ENCODE measurements around the gene HLA-G.

The HLA-G gene

GRCh38 chr6:29847871-29848630 is 20.4 kb downstream of the HLA-G start:
- DNase-seq (ENCODE audit: low read depth), result peak; percentile 66
- no peak overlapping the region for H3K4me3 ChIP-seq (ENCODE audit: low read depth, low read length)
- TF ChIP-seq MYC (IDR thresholded peaks at IDR 0.05; ENCODE audit: low read depth, low read length), result no peak
- peak; percentile 80 for TF ChIP-seq CTCF (IDR thresholded peaks at IDR 0.05; ENCODE audit: low read depth, low read length)

GRCh38 chr6:29850011-29850553 is 22.5 kb downstream of the HLA-G start:
- no peak overlapping the region for H3K4me3 ChIP-seq (ENCODE audit: low read depth, low read length)
- DNase-seq (ENCODE audit: low read depth), result no peak
- TF ChIP-seq CTCF (IDR thresholded peaks at IDR 0.05; ENCODE audit: low read depth, low read length) (no peak), MAX (IDR thresholded peaks at IDR 0.05; ENCODE audit: low read depth, low read length) (no peak), POLR2A (IDR thresholded peaks at IDR 0.05; ENCODE audit: extremely low read depth, insufficient read length) (no peak), MYC (IDR thresholded peaks at IDR 0.05; ENCODE audit: low read depth, low read length) (no peak)

- TF ChIP-seq MYC (IDR thresholded peaks at IDR 0.05; ENCODE audit: low read depth, low read length), result no peak
- TF ChIP-seq POLR2A (IDR thresholded peaks at IDR 0.05; ENCODE audit: extremely low read depth, insufficient read length), result no peak
- no peak for TF ChIP-seq MAX (IDR thresholded peaks at IDR 0.05; ENCODE audit: low read depth, low read length)
- H3K4me3 ChIP-seq (ENCODE audit: low read depth, low read length), result no peak overlapping the region
- no peak for DNase-seq (ENCODE audit: low read depth)
Observed at GRCh38 chr6:29851190-29851589, 23.6 kb downstream of the HLA-G start.

- no peak overlapping the region for H3K4me3 ChIP-seq (ENCODE audit: low read depth, low read length)
- TF ChIP-seq CTCF (IDR thresholded peaks at IDR 0.05; ENCODE audit: low read depth, low read length) (no peak), MAX (IDR thresholded peaks at IDR 0.05; ENCODE audit: low read depth, low read length) (no peak), MYC (IDR thresholded peaks at IDR 0.05; ENCODE audit: low read depth, low read length) (no peak), POLR2A (IDR thresholded peaks at IDR 0.05; ENCODE audit: extremely low read depth, insufficient read length) (no peak)
- DNase-seq (ENCODE audit: low read depth), result no peak
Observed at GRCh38 chr6:29853245-29853644, 25.6 kb downstream of the HLA-G start.

- no peak overlapping the region for H3K4me3 ChIP-seq (ENCODE audit: low read depth, low read length)
- no peak for TF ChIP-seq POLR2A (IDR thresholded peaks at IDR 0.05; ENCODE audit: extremely low read depth, insufficient read length)
- TF ChIP-seq MAX (IDR thresholded peaks at IDR 0.05; ENCODE audit: low read depth, low read length), result no peak
- no peak for TF ChIP-seq CTCF (IDR thresholded peaks at IDR 0.05; ENCODE audit: low read depth, low read length)
- TF ChIP-seq MYC (IDR thresholded peaks at IDR 0.05; ENCODE audit: low read depth, low read length), result no peak
- DNase-seq (ENCODE audit: low read depth), result no peak
Observed at GRCh38 chr6:29858006-29858405, 30.4 kb downstream of the HLA-G start.

- no peak for TF ChIP-seq MAX (IDR thresholded peaks at IDR 0.05; ENCODE audit: low read depth, low read length)
- no peak for TF ChIP-seq POLR2A (IDR thresholded peaks at IDR 0.05; ENCODE audit: extremely low read depth, insufficient read length)
- TF ChIP-seq CTCF (IDR thresholded peaks at IDR 0.05; ENCODE audit: low read depth, low read length), result no peak
- no peak for TF ChIP-seq MYC (IDR thresholded peaks at IDR 0.05; ENCODE audit: low read depth, low read length)
- no peak for DNase-seq (ENCODE audit: low read depth)
Observed at GRCh38 chr6:29861521-29862255, 34.1 kb downstream of the HLA-G start.

More at GRCh38 chr6:29861521-29862255, 34.1 kb downstream of the HLA-G start:
- no peak overlapping the region for H3K4me3 ChIP-seq (ENCODE audit: low read depth, low read length)
